Kidney epithelial cell (primary cell): ENCODE data around the gene HYLS1. TPM values are rescaled to one million over a fixed set of nuclear protein-coding genes. Genes with fewer than 3 reads are reported as not detected.
"Not testable (repeated sequence)": the region's sequence is repeated elsewhere in the genome, so short reads cannot be mapped to it uniquely, and the experiment has no call there.

Experiments
- DNase-seq: peaks from one replicate; pipeline ENCODE4 v3.0.0-alpha.2; 2010; ENCODE audit warnings: low read depth
- H3K27me3 ChIP-seq: 2 replicates; pipeline ENCODE4 v1.6.0; 2011; ENCODE audit warnings: low read length; ENCODE audit not compliant: control insufficient read depth, insufficient read depth
- H3K36me3 ChIP-seq: 2 replicates; pipeline ENCODE4 v1.5.1; 2011; ENCODE audit warnings: low read length; ENCODE audit not compliant: control insufficient read depth, insufficient read depth
- H3K4me3 ChIP-seq: 2 replicates; pipeline ENCODE4 v1.5.1; 2011; ENCODE audit warnings: low read depth, mild to moderate bottlenecking, control low read depth, low read length
- CTCF ChIP-seq: IDR thresholded peaks from 2 replicates; pipeline ENCODE4 v1.5.1; 2011; ENCODE audit warnings: mild to moderate bottlenecking, moderate library complexity, low read length, control low read depth, inconsistent platforms; ENCODE audit not compliant: insufficient read depth, poor library complexity, severe bottlenecking
- total RNA-seq: library from RNA; depleted of rRNA; stranded (reverse); fragments of >200 nt; gene quantifications from 2 replicates; pipeline ENCODE4 v1.2.3, GENCODE V29; 2015

Gene HYLS1, protein sequence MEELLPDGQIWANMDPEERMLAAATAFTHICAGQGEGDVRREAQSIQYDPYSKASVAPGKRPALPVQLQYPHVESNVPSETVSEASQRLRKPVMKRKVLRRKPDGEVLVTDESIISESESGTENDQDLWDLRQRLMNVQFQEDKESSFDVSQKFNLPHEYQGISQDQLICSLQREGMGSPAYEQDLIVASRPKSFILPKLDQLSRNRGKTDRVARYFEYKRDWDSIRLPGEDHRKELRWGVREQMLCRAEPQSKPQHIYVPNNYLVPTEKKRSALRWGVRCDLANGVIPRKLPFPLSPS
- 3.6 and 5.5 TPM in 2 replicates for total RNA-seq

DNA sequence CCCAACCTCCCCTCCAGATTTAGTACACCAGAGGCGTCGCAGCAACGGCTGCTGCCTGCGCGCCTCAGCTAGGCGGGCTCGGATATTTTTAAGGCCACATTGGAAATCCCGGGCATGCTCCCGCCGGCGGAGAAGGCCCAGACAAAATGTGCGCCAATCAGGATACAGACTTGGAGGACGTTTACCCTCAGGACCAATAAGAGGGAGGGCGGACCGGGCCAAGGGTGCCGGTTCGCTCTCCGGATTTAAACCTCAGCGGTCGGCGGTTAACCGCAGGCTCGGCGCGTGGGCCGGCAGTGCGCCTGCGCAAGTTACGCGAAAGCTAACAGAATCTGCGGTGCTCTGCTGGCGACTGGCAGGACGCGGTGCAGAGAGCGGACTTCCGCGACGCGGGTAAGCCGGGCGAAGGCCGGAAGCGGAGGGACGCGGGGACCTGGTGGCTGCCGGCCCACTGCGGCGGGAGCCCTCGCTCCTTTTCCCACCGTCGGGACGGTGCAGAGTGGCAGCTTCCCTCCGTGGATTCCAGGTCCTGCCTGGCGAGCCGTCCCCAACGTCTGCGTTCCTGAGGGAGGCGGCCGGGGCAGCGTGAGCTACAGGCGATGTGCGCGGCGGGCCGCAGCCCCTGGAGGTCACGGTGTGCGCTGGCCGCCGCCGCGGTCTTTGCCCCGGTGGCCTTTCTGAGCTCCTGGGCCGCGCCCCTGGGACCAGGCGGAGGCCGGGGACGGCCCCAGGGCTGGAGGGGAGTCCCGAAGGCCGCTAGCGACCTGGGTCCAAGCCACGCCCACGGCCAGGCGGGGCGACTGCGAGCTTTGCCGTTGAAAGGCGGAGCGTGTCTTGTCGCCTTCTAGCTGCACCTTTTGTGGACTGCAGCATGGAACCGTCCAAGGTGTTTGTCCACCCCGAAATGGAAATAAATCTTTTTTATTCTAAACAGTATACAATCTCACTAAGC, at the start of gene HYLS1:
HYLS1 (plus strand) TSS at position 296 of the 952 bp plus-strand sequence. CDS start 11,701 bp downstream, outside the sequence.
- peak; percentile 88 for DNase-seq
- no peaks in the 10 kb centered on the region for H3K27me3 ChIP-seq
- H3K4me3 ChIP-seq = peak within 1 kb of the TSS; percentile 60
- H3K36me3 ChIP-seq = no peaks in the 10 kb centered on the region
- TF ChIP-seq CTCF = peak; percentile 17

DNA sequence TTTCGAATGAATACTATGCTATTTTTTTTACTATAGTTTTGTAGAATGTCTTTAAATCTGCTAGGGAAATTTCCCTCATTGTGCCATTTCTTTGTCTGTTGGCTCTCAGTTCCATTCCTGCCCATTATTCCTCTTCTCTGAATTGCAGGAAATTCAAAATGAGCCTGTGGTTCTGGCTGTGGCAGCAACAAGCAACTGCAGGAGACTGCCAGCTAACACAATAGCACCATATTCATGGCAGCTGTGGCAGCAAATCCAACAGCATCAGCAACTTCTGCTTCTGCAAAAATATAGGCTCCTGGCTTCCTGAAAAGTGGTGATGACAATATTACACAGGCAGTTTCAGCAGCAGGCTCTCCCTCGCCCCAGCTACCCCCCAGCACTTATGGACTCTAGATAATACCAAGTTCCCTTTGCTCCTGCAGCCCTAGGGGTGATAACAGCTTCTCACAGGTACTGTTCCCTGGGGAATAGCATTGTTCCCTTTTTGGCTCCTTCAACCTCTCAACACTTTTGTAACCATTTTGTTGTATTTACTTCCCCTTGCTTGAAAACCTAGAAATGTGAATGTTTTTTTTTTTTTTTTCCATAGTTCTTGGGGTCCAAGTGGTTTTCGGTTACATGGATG, 45.0 kb upstream of the HYLS1 start:
- Histone ChIP-seq H3K4me3 (no peak overlapping the region), H3K36me3 (no peaks in the 10 kb centered on the region), H3K27me3 (no peaks in the 10 kb centered on the region)
- no peak for DNase-seq
- no peak for TF ChIP-seq CTCF

- TF ChIP-seq CTCF = no peak
- no peak overlapping the region for H3K4me3 ChIP-seq
- no peaks in the 10 kb centered on the region for H3K27me3 ChIP-seq
- DNase-seq = no peak
- no peaks in the 10 kb centered on the region for H3K36me3 ChIP-seq
These were observed 41.3 kb upstream of the HYLS1 start for GRCh38 chr11:125846188-125846587.

- DNase-seq, H3K36me3 ChIP-seq, H3K4me3 ChIP-seq: not testable (repeated sequence)
These were observed 29.8 kb upstream of the HYLS1 start for GRCh38 chr11:125857670-125858069.

DNA sequence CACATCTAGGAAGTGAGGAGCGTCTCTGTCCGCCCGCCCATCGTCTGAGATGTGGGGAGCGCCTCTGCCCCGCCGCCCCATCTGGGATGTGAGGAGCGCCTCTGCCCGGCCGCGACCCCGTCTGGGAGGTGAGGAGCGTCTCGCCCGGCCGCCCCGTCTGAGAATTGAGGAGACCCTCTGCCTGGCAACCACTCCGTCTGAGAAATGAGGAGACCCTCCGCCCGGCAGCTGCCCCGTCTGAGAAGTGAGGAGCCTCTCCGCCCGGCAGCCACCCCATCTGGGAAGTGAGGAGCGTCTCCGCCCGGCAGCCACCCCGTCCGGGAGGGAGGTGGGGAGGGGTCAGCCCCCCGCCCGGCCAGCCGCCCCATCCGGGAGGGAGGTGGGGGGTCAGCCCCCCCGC, 24.7 kb upstream of the HYLS1 start:
- H3K4me3 ChIP-seq, H3K27me3 ChIP-seq, DNase-seq, H3K36me3 ChIP-seq: not testable (repeated sequence)

More at GRCh38 chr11:125857670-125858069, 29.8 kb upstream of the HYLS1 start:
- not testable (repeated sequence) for H3K27me3 ChIP-seq

- H3K36me3 ChIP-seq = not testable (repeated sequence)
These were observed 22.1 kb upstream of the HYLS1 start for GRCh38 chr11:125865354-125865753.

DNA sequence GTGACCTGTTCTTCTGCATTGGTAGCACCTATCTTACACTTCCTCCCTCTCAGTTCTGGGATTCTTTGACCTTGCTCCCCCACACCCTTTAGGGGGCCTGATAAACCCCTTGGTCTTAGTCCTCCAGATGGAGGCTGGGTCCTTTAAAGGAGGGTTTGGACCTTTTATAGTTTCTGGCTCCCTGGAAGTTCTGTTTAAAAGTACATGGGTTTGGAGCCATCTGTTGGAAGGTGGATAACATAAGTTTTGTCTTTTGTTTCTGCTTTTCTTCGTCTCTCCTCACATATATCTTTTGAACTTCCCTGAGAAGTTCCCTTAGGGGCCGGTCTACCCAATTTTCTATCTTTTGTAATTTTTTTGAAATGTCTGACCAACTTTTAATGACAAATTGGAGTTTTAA, 17.9 kb upstream of the HYLS1 start:
- Histone ChIP-seq H3K4me3 (no peak overlapping the region), H3K27me3 (no peaks in the 10 kb centered on the region), H3K36me3 (no peaks in the 10 kb centered on the region)
- no peak for DNase-seq
- TF ChIP-seq CTCF = no peak

More at GRCh38 chr11:125865354-125865753, 22.1 kb upstream of the HYLS1 start:
- DNase-seq, H3K4me3 ChIP-seq, H3K27me3 ChIP-seq: not testable (repeated sequence)
